ENCODE measurements around the gene SORCS2. TPM values are rescaled to one million over a fixed set of nuclear protein-coding genes. Genes with fewer than 3 reads are reported as not detected.

The SORCS2 gene
- polyA plus RNA-seq, 1 donor (not counting 4 experiments of a cell fraction or from before 2014, with no cell fraction given): 0.09 TPM

DNA sequence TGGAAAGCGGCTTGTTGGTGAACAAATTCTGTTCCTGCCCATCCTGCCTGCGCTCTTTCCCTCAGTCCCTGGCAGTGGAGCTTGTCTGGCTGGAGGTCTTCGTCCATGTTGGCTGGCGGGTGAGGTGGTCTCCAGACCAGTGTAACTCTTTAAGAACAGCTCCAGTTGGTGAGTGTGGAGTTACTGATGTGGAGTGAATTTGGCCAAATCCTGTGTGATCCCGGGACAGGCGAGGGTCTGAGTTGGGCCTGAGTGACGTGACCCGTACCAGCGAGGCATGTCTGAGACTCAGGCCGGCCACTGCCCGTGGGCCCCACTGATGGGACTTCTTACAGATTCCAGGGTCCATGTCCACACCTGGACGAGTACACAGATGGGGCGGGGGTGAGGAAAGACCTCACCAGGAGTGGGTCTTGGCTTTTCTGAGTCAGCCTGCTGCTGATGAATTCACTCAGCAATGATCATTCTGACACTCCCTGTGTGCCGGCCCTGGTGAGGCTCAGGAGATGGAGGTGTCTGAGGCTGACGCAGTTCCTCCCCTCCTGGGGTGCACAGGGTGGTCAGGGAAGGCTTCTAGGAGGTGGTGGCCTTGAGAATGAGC is 196.9 kb downstream of the SORCS2 start:
- Histone ChIP-seq H3K4me2 (ENCODE audit: control insufficient read depth, extremely low read depth, insufficient read depth, low read depth, low read length) (no peak overlapping the region), H2AFZ (ENCODE audit: control insufficient read depth, low read length) (no peak overlapping the region), H3K9ac (ENCODE audit: control insufficient read depth, extremely low read depth, insufficient read depth, low read length) (no peak overlapping the region), H3K9me1 (ENCODE audit: control insufficient read depth, extremely low read depth, insufficient read depth, low read length) (no peaks in the 10 kb centered on the region), H3K27me3 (ENCODE audit: control insufficient read depth, extremely low read depth, insufficient read depth, low read length) (peaks cover 12% of the 10 kb centered on the region), H3K36me3 (ENCODE audit: control insufficient read depth in 2 of 2, extremely low read depth in 1 of 2, insufficient read depth in 2 of 2, low read length in 2 of 2) (no peaks in the 10 kb centered on the region), H3K4me1 (ENCODE audit: control insufficient read depth, extremely low read depth, insufficient read depth, low read length) (no peaks in the 10 kb centered on the region), H3K9me3 (ENCODE audit: control insufficient read depth, low read depth, low read length) (peaks cover 5% of the 10 kb centered on the region), H4K20me1 (ENCODE audit: control insufficient read depth, extremely low read depth, insufficient read depth, low read length) (no peaks in the 10 kb centered on the region), H3K27ac (ENCODE audit: control insufficient read depth, insufficient read depth, low read length) (no peak overlapping the region), H3K4me3 (ENCODE audit: control insufficient read depth in 2 of 3, extremely low read depth in 1 of 3, insufficient read depth in 2 of 3, low read depth in 1 of 3, low read length in 3 of 3) (no peak overlapping the region), H3K79me2 (ENCODE audit: control insufficient read depth, insufficient read depth, low read length) (no peaks in the 10 kb centered on the region)
- FAIRE-seq: no peak
- no peak for DNase-seq (ENCODE audit: low read depth, low spot score)
- TF ChIP-seq EZH2 (IDR thresholded peaks at IDR 0.05; ENCODE audit: low read length): no peak
- TF ChIP-seq, protein P1, sequence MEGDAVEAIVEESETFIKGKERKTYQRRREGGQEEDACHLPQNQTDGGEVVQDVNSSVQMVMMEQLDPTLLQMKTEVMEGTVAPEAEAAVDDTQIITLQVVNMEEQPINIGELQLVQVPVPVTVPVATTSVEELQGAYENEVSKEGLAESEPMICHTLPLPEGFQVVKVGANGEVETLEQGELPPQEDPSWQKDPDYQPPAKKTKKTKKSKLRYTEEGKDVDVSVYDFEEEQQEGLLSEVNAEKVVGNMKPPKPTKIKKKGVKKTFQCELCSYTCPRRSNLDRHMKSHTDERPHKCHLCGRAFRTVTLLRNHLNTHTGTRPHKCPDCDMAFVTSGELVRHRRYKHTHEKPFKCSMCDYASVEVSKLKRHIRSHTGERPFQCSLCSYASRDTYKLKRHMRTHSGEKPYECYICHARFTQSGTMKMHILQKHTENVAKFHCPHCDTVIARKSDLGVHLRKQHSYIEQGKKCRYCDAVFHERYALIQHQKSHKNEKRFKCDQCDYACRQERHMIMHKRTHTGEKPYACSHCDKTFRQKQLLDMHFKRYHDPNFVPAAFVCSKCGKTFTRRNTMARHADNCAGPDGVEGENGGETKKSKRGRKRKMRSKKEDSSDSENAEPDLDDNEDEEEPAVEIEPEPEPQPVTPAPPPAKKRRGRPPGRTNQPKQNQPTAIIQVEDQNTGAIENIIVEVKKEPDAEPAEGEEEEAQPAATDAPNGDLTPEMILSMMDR (optimal IDR thresholded peaks at IDR 0.05 in 1 of 3, IDR thresholded peaks at IDR 0.05 in 1 of 3, conservative IDR thresholded peaks at IDR 0.05 in 1 of 3; ENCODE audit: extremely low read depth in 1 of 3, insufficient read depth in 2 of 3, low read length in 3 of 3): no peak
- dilution Hi-C loops (cut with MboI; ENCODE audit: extremely low pct_ligation_motif_present, low sequenced_read_pairs): no loop called here

DNA sequence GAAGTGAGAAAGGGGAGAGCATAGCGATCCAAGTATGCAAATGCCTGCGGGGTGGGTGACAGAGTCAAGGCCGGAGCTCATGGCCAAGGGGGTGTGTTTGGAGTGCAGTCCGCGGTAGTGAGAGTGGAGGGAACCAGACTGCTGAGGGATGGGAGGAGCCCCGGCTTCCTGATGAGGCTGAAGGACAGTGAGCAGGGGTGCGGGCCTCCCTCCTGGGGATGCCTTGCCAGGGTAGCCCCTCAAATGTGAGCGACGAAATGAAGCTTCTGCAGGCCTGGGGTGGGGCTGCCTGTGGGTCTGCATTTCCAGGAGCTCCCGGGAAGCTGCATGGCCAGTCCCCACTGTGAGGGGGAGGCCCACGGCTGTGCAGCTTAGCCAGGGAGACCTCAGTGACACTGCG is 197.4 kb downstream of the SORCS2 start:
- H3K27ac ChIP-seq (ENCODE audit: control insufficient read depth, insufficient read depth, low read length): no peak overlapping the region
- no peak for DNase-seq (ENCODE audit: low read depth, low spot score)
- H3K79me2 ChIP-seq (ENCODE audit: control insufficient read depth, insufficient read depth, low read length): no peaks in the 10 kb centered on the region
- no peak overlapping the region for H3K4me3 ChIP-seq (ENCODE audit: control insufficient read depth in 2 of 3, extremely low read depth in 1 of 3, insufficient read depth in 2 of 3, low read depth in 1 of 3, low read length in 3 of 3)
- H4K20me1 ChIP-seq (ENCODE audit: control insufficient read depth, extremely low read depth, insufficient read depth, low read length): no peaks in the 10 kb centered on the region
- dilution Hi-C loops (cut with MboI; ENCODE audit: extremely low pct_ligation_motif_present, low sequenced_read_pairs): no loop called here
- TF ChIP-seq, protein P1 (optimal IDR thresholded peaks at IDR 0.05 in 1 of 3, IDR thresholded peaks at IDR 0.05 in 1 of 3, conservative IDR thresholded peaks at IDR 0.05 in 1 of 3; ENCODE audit: extremely low read depth in 1 of 3, insufficient read depth in 2 of 3, low read length in 3 of 3): no peak
- TF ChIP-seq EZH2 (IDR thresholded peaks at IDR 0.05; ENCODE audit: low read length): no peak
- peaks cover 5% of the 10 kb centered on the region for H3K9me3 ChIP-seq (ENCODE audit: control insufficient read depth, low read depth, low read length)
- H3K9me1 ChIP-seq (ENCODE audit: control insufficient read depth, extremely low read depth, insufficient read depth, low read length): no peaks in the 10 kb centered on the region
- H3K4me1 ChIP-seq (ENCODE audit: control insufficient read depth, extremely low read depth, insufficient read depth, low read length): no peaks in the 10 kb centered on the region
- peaks cover 16% of the 10 kb centered on the region for H3K27me3 ChIP-seq (ENCODE audit: control insufficient read depth, extremely low read depth, insufficient read depth, low read length)
- no peak overlapping the region for H2AFZ ChIP-seq (ENCODE audit: control insufficient read depth, low read length)
- H3K36me3 ChIP-seq (ENCODE audit: control insufficient read depth in 2 of 2, extremely low read depth in 1 of 2, insufficient read depth in 2 of 2, low read length in 2 of 2): no peaks in the 10 kb centered on the region
- H3K4me2 ChIP-seq (ENCODE audit: control insufficient read depth, extremely low read depth, insufficient read depth, low read depth, low read length): no peak overlapping the region
- no peak for FAIRE-seq
- no peak overlapping the region for H3K9ac ChIP-seq (ENCODE audit: control insufficient read depth, extremely low read depth, insufficient read depth, low read length)

All from keratinocyte (primary cell).